ENCODE data around the gene SYNM.

GRCh38 chr15:99135194-99135593 lies 30.3 kb downstream of the SYNM start:
- no peak for TF ChIP-seq CTCF (conservative IDR thresholded peaks at IDR 0.05; ENCODE audit: low read depth, low read length)
- TF ChIP-seq EZH2 (IDR thresholded peaks at IDR 0.05; ENCODE audit: borderline replicate concordance, low read depth, low read length, poor library complexity, severe bottlenecking): no peak

Data from A673 (cell line).